HepG2 (cell line): ENCODE results near the gene TACC3. TPM values are rescaled to one million over a fixed set of nuclear protein-coding genes. Genes with fewer than 3 reads are reported as not detected.

Experiments
- ADNP ChIP-seq: sonication (generic); formaldehyde crosslinking; IDR thresholded peaks from 2 replicates; pipeline ENCODE4 v1.4.0; 2020; ENCODE audit warnings: missing genetic modification reagents
- ATF7 ChIP-seq, 2 experiments: fragments of 450-650 bp in 1 of 2; sonication (generic) in 1 of 2; formaldehyde crosslinking in 1 of 2; IDR thresholded peaks; 2 replicates each; pipeline versions ENCODE4 v1.4.0 to v1.6.1; 2016 to 2020; ENCODE audit warnings: antibody characterized with exemption in 1 of 2, mild to moderate bottlenecking in 1 of 2, missing genetic modification reagents in 1 of 2
- CBX1 ChIP-seq: IDR thresholded peaks from one replicate; pipeline ENCODE4 v1.6.1; 2016; ENCODE audit warnings: antibody characterized with exemption, low read depth
- GMEB2 ChIP-seq: IDR thresholded peaks from 2 replicates; pipeline ENCODE4 v1.6.1; 2016; ENCODE audit warnings: missing biosample characterization, missing genetic modification reagents, low read depth
- HMGXB3 ChIP-seq: sonication (generic); formaldehyde crosslinking; IDR thresholded peaks from 2 replicates; pipeline ENCODE4 v1.4.0; 2020; ENCODE audit warnings: missing genetic modification reagents, borderline replicate concordance
- HNRNPLL ChIP-seq: fragments of 200-400 bp; formaldehyde crosslinking; IDR thresholded peaks from 2 replicates; pipeline ENCODE4 v1.6.1; 2017; ENCODE audit warnings: mild to moderate bottlenecking, low read depth, low read length; ENCODE audit not compliant: poor library complexity, severe bottlenecking
- MYNN ChIP-seq: sonication (generic); formaldehyde crosslinking; IDR thresholded peaks from 2 replicates; pipeline ENCODE4 v1.4.0; 2020; ENCODE audit warnings: mild to moderate bottlenecking, low read depth, missing genetic modification reagents
- NFIB ChIP-seq: sonication (generic); formaldehyde crosslinking; IDR thresholded peaks from 2 replicates; pipeline ENCODE4 v1.9.0; 2021; ENCODE audit warnings: missing genetic modification reagents, mild to moderate bottlenecking, borderline replicate concordance
- NFIC ChIP-seq: IDR thresholded peaks from 2 replicates; pipeline ENCODE4 v1.6.1; 2012; ENCODE audit warnings: mild to moderate bottlenecking, low read length, inconsistent platforms
- PHF21A ChIP-seq: sonication (generic); formaldehyde crosslinking; IDR thresholded peaks from 2 replicates; pipeline ENCODE4 v1.5.0; 2020; ENCODE audit warnings: mild to moderate bottlenecking, missing genetic modification reagents
- PREB ChIP-seq: sonication (generic); formaldehyde crosslinking; IDR thresholded peaks from 2 replicates; pipeline ENCODE4 v1.4.0; 2020; ENCODE audit warnings: missing genetic modification reagents
- REPIN1 ChIP-seq: sonication (generic); formaldehyde crosslinking; IDR thresholded peaks from 2 replicates; pipeline ENCODE4 v1.8.0; 2022; ENCODE audit warnings: missing genetic modification reagents, low read depth, mild to moderate bottlenecking, borderline replicate concordance
- SRSF4 ChIP-seq: fragments of 200-400 bp; formaldehyde crosslinking; IDR thresholded peaks from one replicate; pipeline ENCODE4 v1.6.1; 2018; ENCODE audit warnings: mild to moderate bottlenecking, low read depth, low read length, moderate library complexity; ENCODE audit not compliant: poor library complexity, severe bottlenecking
- U2AF1 ChIP-seq: fragments of 200-400 bp; formaldehyde crosslinking; optimal IDR thresholded peaks from 2 replicates; pipeline ENCODE3; 2017; ENCODE audit warnings: mild to moderate bottlenecking, low read depth, low read length
- ZNF235 ChIP-seq: sonication (generic); formaldehyde crosslinking; IDR thresholded peaks from 2 replicates; pipeline ENCODE4 v1.8.1; 2023; ENCODE audit warnings: mild to moderate bottlenecking, missing genetic modification reagents, borderline replicate concordance
- ZNF317 ChIP-seq: sonication (generic); formaldehyde crosslinking; IDR thresholded peaks from 2 replicates; pipeline ENCODE4 v1.5.0; 2020; ENCODE audit warnings: mild to moderate bottlenecking, missing genetic modification reagents
- ZNF329 ChIP-seq: sonication (generic); formaldehyde crosslinking; IDR thresholded peaks from 2 replicates; pipeline ENCODE4 v1.9.0; 2021; ENCODE audit warnings: low read depth, mild to moderate bottlenecking, missing genetic modification reagents
- ZNF367 ChIP-seq: sonication (generic); formaldehyde crosslinking; IDR thresholded peaks from 2 replicates; pipeline ENCODE4 v1.4.0; 2020; ENCODE audit warnings: missing genetic modification reagents, borderline replicate concordance
- ZNF713 ChIP-seq: sonication (generic); formaldehyde crosslinking; IDR thresholded peaks from 2 replicates; pipeline ENCODE4 v1.4.0; 2020; ENCODE audit warnings: mild to moderate bottlenecking, missing genetic modification reagents
- ZNF792 ChIP-seq: IDR thresholded peaks from 2 replicates; pipeline ENCODE4 v1.6.1; 2016
- ZXDC ChIP-seq: sonication (generic); formaldehyde crosslinking; IDR thresholded peaks from 2 replicates; pipeline ENCODE4 v1.5.0; 2020; ENCODE audit warnings: mild to moderate bottlenecking, missing genetic modification reagents
- polyA plus RNA-seq, 8 experiments: library from polyadenylated mRNA; depleted of rRNA in 3 of 8; stranded (reverse) in 7 of 8; unstranded in 1 of 8; fragments of >200 nt; fragmentation: Illumina TruSeq in 4 of 8; extraction: Trizol in 4 of 8; gene quantifications; 2 replicates each; pipeline versions ENCODE4 v1.2.1 to v1.2.3, GENCODE V29; 2011 to 2016; ENCODE audit warnings: low read depth in 4 of 8, missing spikeins in 1 of 8, mixed read lengths in 1 of 8; ENCODE audit not compliant: insufficient read depth in 1 of 8
- total RNA-seq, 5 experiments: library from RNA; depleted of rRNA; stranded (reverse); fragments of >200 nt; fragmentation: Illumina TruSeq; extraction: Trizol; gene quantifications; 2 replicates each; pipeline ENCODE4 v1.2.3, GENCODE V29; 2016; ENCODE audit warnings: low read depth in 1 of 5

TACC3 gene
- total and polyA plus RNA-seq, 2 of the 13 experiments (the other 11 are each of a cell fraction or from before 2014, with no cell fraction given), result 20.3 to 21.2 TPM

GRCh38 chr4:1767770-1768366 is 46.5 kb downstream of the TACC3 start (continued):
- TF ChIP-seq ZNF317 (CRISPR knock-in tag), result no peak; the same call in 1 of the 2 replicates
- TF ChIP-seq PREB (CRISPR knock-in tag), result no peak
- no peak for TF ChIP-seq ZNF235 (CRISPR knock-in tag)
- no peak for TF ChIP-seq ATF7 (IDR thresholded peaks at IDR 0.05)
- TF ChIP-seq ATF7 (CRISPR knock-in tag; IDR thresholded peaks at IDR 0.05), result no peak
- TF ChIP-seq U2AF1, result peak; percentile 52
- TF ChIP-seq REPIN1 (CRISPR knock-in tag), result no peak
- no peak for TF ChIP-seq MYNN (CRISPR knock-in tag)
- TF ChIP-seq ADNP (CRISPR knock-in tag), result no peak
- no peak for TF ChIP-seq PHF21A
- no peak for TF ChIP-seq NFIB
- no peak for TF ChIP-seq GMEB2
- no peak for TF ChIP-seq NFIC
- TF ChIP-seq ZXDC (CRISPR knock-in tag), result no peak
- TF ChIP-seq ZNF792 (CRISPR knock-in tag), result no peak
- TF ChIP-seq ZNF367 (CRISPR knock-in tag), result no peak
- peak; percentile 48 for TF ChIP-seq HNRNPLL
- no peak for TF ChIP-seq ZNF329 (CRISPR knock-in tag)
- no peak for TF ChIP-seq SRSF4
- peak; percentile 40 for TF ChIP-seq CBX1
- no peak for TF ChIP-seq HMGXB3
- no peak for TF ChIP-seq ZNF713 (CRISPR knock-in tag)
